ENCODE results near the gene AQP5. TPM values are rescaled to one million over a fixed set of nuclear protein-coding genes. Genes with fewer than 3 reads are reported as not detected.

AQP5 gene
- polyA plus RNA-seq, 3 donors: not detected

GRCh38 chr12:49952391-49953055 lies 9.1 kb upstream of the AQP5 start:
- Mint-ChIP-seq H3K36me3 (peaks cover 0 to 5% of the 10 kb centered on the region in 2 donors), H3K9me3 (peaks cover 0 to 11% (median 0%) of the 10 kb centered on the region in 7 donors), H3K27me3 (ENCODE audit: low read depth in 3 of 3) (peaks cover 83 to 87% (median 84%) of the 10 kb centered on the region in 3 donors), H3K27ac (no peak overlapping the region), H3K4me3 (peak overlapping the region in 1 of 2 donors; percentile 71), H3K4me1 (peaks cover 48% of the 10 kb centered on the region)
- H3K27ac ChIP-seq (ENCODE audit: low read depth in 1 of 2, low read length in 2 of 2): no peak overlapping the region
- H3K4me1 ChIP-seq (ENCODE audit: control insufficient read depth in 1 of 2, insufficient read depth in 2 of 2, low read length in 2 of 2): peaks cover 44 to 51% of the 10 kb centered on the region in 2 donors
- H3K27me3 ChIP-seq (ENCODE audit: control insufficient read depth in 2 of 2, insufficient read depth in 2 of 2, low read length in 2 of 2): peaks cover 32 to 81% of the 10 kb centered on the region in 2 donors
- H3K4me2 ChIP-seq (replicated peaks; ENCODE audit: extremely low read depth, low read length, poor library complexity, severe bottlenecking): no peak overlapping the region
- H3K79me2 ChIP-seq (ENCODE audit: insufficient read depth, low read length): no peaks in the 10 kb centered on the region
- no peak for TF ChIP-seq CTCF (IDR thresholded peaks at IDR 0.05)
- H3K4me3 ChIP-seq (replicated peaks in 1 of 3; ENCODE audit: low read depth in 2 of 3, low read length in 3 of 3): no peak overlapping the region
- no peak overlapping the region for H3K9ac ChIP-seq (ENCODE audit: insufficient read depth, low read length, poor library complexity, severe bottlenecking)
- H2AFZ ChIP-seq (ENCODE audit: insufficient read depth, low read depth, low read length, poor library complexity, severe bottlenecking): no peak overlapping the region
- H3K9me3 ChIP-seq (replicated peaks in 1 of 2; ENCODE audit: control insufficient read depth in 1 of 2, insufficient read depth in 1 of 2, low read length in 2 of 2): peaks cover 0 to 30% of the 10 kb centered on the region in 2 donors
- intact Hi-C loops (cut with micrococcal nuclease): no loop called here
- H4K20me1 ChIP-seq (ENCODE audit: insufficient read depth, low read length): no peaks in the 10 kb centered on the region
- WGBS (ENCODE audit: insufficient coverage): no CpG with 5 or more reads among the region's 1 CpG
- DNase-seq: no peak
- no peaks in the 10 kb centered on the region for H3K36me3 ChIP-seq (replicated peaks in 1 of 2; ENCODE audit: control insufficient read depth in 1 of 2, insufficient read depth in 2 of 2, low read length in 2 of 2)

DNA sequence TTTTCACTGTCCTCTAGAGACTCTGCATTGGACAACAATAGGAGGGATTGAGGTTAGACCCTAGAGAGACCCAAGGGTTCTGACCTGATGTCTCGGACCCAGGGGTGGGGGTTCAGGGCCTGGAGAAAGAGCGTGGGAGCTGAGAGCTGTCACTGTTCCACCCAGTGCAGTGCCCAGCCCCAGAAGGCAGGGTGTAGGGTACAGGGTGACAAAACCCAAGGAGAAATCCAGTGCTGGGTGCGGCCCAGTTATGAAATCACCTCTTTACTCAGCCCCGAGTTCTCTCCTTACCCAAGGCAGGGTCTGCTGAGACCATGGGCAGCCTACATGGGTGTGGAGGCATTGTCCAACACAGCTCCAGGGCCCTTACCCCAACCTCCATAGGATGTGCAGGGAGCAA lies 8.5 kb upstream of the AQP5 start:
- H3K4me3 ChIP-seq (replicated peaks in 1 of 3; ENCODE audit: low read depth in 2 of 3, low read length in 3 of 3): no peak overlapping the region
- no peaks in the 10 kb centered on the region for H3K36me3 ChIP-seq (replicated peaks in 1 of 2; ENCODE audit: control insufficient read depth in 1 of 2, insufficient read depth in 2 of 2, low read length in 2 of 2)
- H3K27ac ChIP-seq (ENCODE audit: low read depth in 1 of 2, low read length in 2 of 2): no peak overlapping the region
- intact Hi-C loops (cut with micrococcal nuclease): no loop called here
- Mint-ChIP-seq H3K9me3 (peaks cover 0 to 11% (median 0%) of the 10 kb centered on the region in 7 donors), H3K4me3 (peak overlapping the region in 1 of 2 donors; percentile 71), H3K27me3 (ENCODE audit: low read depth in 3 of 3) (peaks cover 83 to 87% (median 86%) of the 10 kb centered on the region in 3 donors), H3K4me1 (peaks cover 43% of the 10 kb centered on the region), H3K27ac (no peak overlapping the region), H3K36me3 (peaks cover 0 to 5% of the 10 kb centered on the region in 2 donors)
- no peak overlapping the region for H3K9ac ChIP-seq (ENCODE audit: insufficient read depth, low read length, poor library complexity, severe bottlenecking)
- DNase-seq: no peak
- H3K4me1 ChIP-seq (ENCODE audit: control insufficient read depth in 1 of 2, insufficient read depth in 2 of 2, low read length in 2 of 2): peaks cover 44 to 51% of the 10 kb centered on the region in 2 donors
- H3K4me2 ChIP-seq (replicated peaks; ENCODE audit: extremely low read depth, low read length, poor library complexity, severe bottlenecking): no peak overlapping the region
- H4K20me1 ChIP-seq (ENCODE audit: insufficient read depth, low read length): no peaks in the 10 kb centered on the region
- H3K9me3 ChIP-seq (replicated peaks in 1 of 2; ENCODE audit: control insufficient read depth in 1 of 2, insufficient read depth in 1 of 2, low read length in 2 of 2): peaks cover 0 to 37% of the 10 kb centered on the region in 2 donors
- no peak for TF ChIP-seq CTCF (IDR thresholded peaks at IDR 0.05)
- no peaks in the 10 kb centered on the region for H3K79me2 ChIP-seq (ENCODE audit: insufficient read depth, low read length)
- WGBS (ENCODE audit: insufficient coverage): 82% methylated on average over 2 of the region's 4 CpGs
- H3K27me3 ChIP-seq (ENCODE audit: control insufficient read depth in 2 of 2, insufficient read depth in 2 of 2, low read length in 2 of 2): peaks cover 39 to 85% of the 10 kb centered on the region in 2 donors
- no peak overlapping the region for H2AFZ ChIP-seq (ENCODE audit: insufficient read depth, low read depth, low read length, poor library complexity, severe bottlenecking)

All from CD14-positive monocyte (primary cell).